GM21576 (cell line): ENCODE measurements around the gene HOXC12.

Experiments
- ATAC-seq: cut with Tn5 transposase; IDR thresholded peaks from one replicate; pipeline ENCODE4 v1.9.1; 2021; ENCODE audit warnings: mild to moderate bottlenecking, moderate library complexity; ENCODE audit not compliant: unreplicated experiment

HOXC12 gene

GRCh38 chr12:53954694-53955035 lies at the start of gene HOXC12:
Gene HOXC12 (plus strand): TSS chr12:53954903. CDS start chr12:53954930, 27 bp downstream.
- ATAC-seq, result no peak

GRCh38 chr12:53907103-53907502 lies 47.6 kb upstream of the HOXC12 start:
- ATAC-seq, result no peak

DNA sequence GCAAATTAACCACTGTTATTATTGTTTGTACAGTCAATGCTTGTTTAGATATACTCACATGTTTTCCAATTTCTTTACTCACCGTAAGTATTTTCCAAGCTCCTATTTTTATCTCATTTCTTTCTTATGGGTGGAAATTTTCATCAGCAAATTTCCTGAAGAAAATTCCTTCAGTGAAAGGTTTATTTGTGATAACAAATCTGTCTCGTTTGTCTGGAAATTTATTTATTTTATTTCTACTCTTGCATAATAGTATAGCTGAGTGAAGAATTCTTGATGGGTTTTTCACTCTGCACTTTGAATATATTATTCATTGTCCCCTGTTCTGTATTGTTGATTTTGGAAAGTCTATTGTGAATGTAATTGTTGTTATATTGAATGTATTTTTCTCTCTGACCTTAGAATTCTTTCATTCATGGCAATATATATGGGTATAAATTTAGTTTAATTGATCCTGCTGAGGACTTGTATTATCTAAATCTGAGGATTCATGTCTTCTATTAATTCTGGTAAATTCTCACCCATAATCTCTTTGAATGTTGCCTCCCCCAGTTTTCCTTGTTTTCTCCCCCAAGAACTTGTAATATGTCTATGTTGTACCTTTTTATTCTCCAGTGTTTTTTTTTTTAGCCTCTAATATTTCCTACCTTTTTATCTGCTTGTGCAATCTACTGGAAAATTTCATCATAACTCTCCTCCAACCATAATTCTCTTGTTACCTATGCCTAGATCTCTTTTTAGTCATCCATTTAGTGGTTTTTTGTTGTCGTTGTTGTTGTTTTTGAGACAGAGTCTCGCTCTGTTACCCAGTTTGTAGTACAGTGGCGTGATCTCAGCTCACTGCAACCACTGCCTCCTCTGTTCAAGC lies 37.7 kb upstream of the HOXC12 start:
- no peak for ATAC-seq

DNA sequence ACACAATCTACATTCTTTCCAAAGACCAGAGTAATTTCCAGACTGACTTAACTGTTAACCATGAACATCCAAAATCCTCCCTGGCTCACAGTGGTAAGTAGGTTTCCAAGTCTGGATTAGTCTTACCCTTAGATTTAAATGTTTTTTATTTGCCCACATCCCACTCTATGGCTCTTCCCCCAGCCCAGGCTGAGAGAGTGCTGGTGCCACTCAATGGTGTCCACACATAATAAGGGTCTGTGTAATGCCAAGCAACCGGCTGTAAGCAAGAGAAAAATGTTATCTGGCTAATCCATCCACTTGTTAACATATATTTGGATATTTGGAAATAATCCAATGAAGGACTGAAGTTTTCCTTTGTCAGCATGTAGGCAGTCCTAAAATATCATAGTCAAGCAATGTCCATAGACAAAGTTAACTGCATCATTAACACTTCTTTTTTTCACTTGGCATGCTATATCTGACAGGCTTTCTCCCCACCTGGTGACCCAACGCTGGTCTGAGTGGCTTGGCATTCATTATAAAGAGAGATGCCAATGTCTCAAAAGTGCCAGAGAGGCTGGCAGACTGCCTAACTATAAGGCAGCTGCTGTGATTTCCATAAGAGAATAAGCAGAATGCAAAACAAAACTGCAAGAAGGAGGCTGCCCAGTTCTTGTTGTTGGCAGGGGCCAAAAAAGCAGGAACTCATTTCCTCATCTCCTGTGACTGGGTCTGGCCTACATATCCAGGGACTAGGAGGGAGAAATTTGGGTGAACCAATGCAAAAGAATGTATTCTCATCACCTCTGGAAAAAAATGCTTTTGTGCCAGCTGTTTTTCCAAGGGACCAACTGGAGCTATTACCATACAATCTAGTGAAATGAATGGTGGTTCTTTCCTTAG lies 29.9 kb upstream of the HOXC12 start:
- no peak for ATAC-seq

GRCh38 chr12:53927220-53928029 lies 27.3 kb upstream of the HOXC12 start:
- no peak for ATAC-seq

- no peak for ATAC-seq
Observed at GRCh38 chr12:53928054-53928835, 26.5 kb upstream of the HOXC12 start.

DNA sequence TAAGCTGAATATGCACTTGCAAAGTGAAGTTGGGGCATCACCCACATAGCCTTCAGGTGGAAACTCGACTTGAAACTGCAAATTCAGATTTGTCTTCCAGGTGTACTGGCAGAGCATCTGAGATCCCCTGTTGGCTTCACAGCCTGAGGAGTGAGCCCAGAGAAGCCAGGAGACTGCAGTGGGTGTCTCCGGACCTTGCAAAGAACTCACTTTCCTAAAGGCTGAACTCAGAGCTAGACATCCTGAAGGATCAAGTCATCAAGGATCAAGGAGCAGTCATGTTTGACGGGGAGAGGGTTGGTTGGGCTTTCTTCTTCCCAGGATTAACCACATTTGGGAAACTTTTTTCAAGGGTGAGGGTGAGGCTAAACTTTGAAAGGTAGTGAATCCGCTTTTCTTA lies 25.2 kb upstream of the HOXC12 start:
- ATAC-seq, result no peak

- no peak for ATAC-seq
Observed at GRCh38 chr12:53930591-53931255, 24.0 kb upstream of the HOXC12 start.

- ATAC-seq, result no peak
Observed at GRCh38 chr12:53931844-53932581, 22.7 kb upstream of the HOXC12 start.

- ATAC-seq, result no peak
Observed at GRCh38 chr12:53932915-53933314, 21.8 kb upstream of the HOXC12 start.

DNA sequence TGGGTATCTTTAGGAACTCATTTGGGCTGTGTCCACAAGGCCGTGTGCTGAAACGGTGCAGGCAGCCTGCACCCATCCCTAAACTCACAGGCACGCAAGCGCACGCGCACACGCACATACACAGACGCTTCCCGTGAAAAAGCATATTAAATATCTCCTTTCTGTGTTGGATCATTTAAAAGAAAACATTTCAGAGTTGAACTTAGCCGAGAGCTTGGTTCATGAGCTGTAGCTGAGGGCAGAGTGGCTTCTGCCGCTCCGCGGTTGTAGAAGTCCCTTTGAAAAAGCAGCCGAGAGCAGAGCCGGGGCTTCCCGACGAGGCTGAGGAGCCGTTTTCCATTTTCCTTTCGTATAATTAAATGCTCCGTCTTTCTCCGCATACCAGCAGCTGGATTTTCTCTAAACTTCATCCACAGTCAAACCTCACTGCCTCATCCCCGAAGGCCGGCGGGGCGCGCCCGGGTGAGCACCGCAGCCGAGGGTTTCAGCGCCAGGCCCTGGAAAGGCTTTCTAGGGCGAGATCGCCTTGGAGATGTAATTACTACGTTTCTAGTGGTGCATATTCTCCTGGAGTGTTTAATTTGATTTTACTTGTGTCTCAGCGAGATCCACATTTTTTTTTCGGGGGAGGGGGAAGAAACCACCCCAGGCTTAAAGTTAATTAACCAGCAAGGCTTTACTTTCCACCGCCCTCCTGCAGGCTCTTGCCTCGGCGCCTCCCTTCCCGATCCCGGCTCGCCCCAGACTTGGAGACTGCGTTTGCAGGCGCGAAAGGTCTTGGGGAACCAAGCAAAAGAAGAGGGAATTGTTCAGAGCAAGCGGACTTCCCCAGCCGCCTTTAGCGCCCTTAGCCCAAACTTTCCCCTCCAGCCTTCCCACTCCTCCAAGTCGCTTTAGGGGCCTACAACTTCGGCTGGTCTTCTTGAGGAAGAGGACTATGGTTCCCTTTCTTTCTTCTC lies 19.0 kb upstream of the HOXC12 start:
- no peak for ATAC-seq

- no peak for ATAC-seq
Observed at GRCh38 chr12:53937099-53937498, 17.6 kb upstream of the HOXC12 start.

DNA sequence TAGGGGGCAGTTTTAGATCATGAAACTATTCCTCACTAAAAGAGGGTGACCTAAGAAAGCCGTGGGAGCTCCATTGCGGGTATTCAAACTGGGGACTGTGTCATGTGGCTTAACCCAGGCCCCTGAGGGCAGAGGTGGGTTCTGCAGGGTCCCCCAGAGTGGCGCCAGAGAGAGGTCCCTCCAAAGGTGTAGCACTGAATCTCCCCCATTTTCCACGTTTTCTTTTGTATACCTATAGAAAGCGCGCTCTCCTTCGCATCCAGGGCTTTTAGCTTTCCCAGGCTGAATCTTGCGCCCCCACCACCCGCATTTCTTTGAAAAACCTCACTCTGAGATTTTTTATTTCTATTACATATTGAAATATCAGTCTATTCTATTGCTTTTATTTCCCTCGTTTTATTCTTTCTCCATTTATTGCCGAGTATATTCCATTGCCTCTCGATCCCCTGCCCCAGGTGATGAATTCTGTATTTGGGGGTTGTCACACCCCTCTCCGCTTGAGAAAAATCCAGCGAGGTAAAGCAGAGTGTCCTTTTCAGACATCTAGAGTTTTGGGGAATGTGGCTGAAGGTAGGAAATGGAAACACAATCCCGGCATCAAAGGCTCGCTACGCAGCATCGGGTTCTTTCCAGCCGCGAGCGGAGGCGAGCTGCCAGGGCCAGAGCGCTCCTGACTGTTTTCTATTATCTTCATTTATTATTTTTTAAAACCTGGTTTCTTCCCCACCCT lies 16.9 kb upstream of the HOXC12 start:
- no peak for ATAC-seq

DNA sequence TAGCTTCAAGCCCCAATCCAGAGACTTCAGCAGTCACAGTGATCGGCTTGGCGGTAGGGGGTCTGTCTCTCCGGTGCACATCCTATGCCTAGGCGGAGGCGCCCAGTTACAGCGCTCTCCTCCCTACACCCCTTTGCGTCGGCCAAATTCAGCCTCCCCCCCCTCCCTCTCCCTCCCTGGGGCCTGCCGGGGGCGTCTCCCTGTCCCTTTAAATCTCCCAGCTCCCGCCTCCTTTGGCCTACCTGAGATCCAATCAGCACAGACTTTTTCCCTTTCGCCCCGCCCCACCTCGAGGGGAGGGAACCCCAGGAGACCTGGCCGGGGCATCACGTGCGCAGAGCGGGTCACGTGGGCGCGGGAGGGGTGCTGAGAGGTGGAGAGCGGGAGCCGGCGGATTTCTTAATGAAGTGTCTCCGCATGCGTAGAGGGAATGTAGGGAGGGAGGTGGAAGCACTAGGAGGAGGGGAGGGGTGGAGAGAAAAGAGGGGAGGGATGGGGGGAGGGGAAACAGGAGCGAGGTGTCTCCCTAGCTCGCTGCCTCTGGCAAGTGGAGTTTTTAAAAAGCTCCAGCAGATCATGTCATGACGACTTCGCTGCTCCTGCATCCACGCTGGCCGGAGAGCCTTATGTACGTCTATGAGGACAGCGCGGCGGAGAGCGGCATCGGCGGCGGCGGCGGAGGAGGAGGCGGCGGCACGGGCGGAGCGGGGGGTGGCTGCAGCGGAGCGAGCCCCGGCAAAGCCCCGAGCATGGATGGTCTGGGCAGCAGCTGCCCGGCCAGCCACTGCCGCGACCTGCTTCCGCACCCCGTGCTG lies 16.2 kb upstream of the HOXC12 start, which contains the start of gene HOXC13:
Gene HOXC13 (plus strand): TSS at position 506 of the 815 bp plus-strand sequence. CDS start 76 bp downstream, at position 582.
- no peak for ATAC-seq

DNA sequence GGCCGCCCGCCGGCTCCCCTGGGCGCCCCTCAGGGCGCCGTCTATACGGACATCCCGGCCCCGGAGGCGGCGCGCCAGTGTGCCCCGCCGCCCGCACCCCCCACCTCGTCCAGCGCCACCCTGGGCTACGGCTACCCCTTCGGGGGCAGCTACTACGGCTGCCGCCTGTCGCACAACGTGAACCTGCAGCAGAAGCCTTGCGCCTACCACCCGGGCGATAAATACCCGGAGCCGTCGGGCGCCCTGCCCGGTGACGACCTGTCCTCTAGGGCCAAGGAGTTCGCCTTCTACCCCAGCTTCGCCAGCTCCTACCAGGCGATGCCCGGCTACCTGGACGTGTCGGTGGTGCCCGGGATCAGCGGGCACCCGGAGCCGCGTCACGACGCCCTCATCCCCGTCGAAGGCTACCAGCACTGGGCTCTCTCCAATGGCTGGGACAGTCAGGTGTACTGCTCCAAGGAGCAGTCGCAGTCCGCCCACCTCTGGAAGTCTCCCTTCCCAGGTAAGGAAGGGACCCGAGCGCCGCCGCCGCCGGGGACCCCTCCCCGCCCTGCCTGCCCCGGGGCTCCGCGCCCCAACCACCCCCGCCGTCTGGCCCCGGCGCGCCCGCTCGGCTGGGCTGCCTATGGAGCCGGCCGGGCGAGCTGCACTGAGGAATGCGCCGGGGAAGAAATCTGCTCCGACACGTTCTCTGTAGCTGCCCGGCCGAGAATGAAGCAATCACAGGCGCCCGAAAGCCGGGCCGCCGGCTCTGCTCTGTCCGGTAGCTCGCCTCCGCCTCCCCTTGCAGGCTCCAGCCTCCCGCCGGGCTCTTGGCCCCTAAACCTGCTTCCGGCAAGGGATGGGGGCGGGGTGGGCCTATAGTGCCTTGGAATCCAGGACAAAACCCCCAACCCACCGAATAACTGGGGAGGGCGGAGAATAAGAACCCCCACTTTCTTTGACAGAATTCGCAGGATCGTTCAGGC lies 15.3 kb upstream of the HOXC12 start:
- ATAC-seq, result no peak
